PC-9 (cell line): ENCODE measurements around the gene VPS50.

Source experiments
- CTCF ChIP-seq: fragments of 200-600 bp; sonication (generic); conservative IDR thresholded peaks from 2 replicates; pipeline ENCODE4 v1.6.1; 2017; ENCODE audit warnings: mixed run types, antibody characterized with exemption, mild to moderate bottlenecking, moderate library complexity
- EZH2 ChIP-seq: fragments of 200-600 bp; sonication (generic); IDR thresholded peaks from 2 replicates; pipeline ENCODE4 v1.8.0; 2017; ENCODE audit warnings: antibody characterized with exemption, low read depth

DNA sequence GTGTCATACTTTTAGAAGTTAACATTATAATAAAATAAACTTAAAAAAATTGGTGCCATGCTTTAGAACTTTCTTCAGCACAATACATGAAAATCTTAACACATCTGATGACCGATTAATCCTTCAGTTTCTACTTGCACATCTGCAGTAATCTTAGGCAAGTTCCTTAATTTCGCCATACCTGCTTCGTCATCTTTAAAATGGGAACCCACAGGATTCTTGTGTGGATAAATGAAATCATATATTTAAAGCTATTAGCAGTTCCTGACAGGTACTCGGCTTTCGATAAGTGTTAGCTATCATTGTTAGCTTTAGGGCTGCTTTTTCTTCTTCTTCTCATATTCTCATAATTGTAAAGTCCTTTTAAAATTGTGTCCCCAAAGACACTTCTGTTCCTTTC, 907 bp upstream of the VPS50 start:
- TF ChIP-seq CTCF (no peak), EZH2 (no peak)
